Ishikawa (cell line): ENCODE measurements around the gene DCLRE1B.

Experiments
- CEBPB ChIP-seq: IDR thresholded peaks from 2 replicates; pipeline ENCODE4 v1.6.1; 2012
- CREB1 ChIP-seq: IDR thresholded peaks from 2 replicates; pipeline ENCODE4 v1.6.1; 2012; ENCODE audit warnings: low read depth
- EGR1 ChIP-seq: IDR thresholded peaks from 2 replicates; pipeline ENCODE4 v1.6.1; 2012
- EP300 ChIP-seq: IDR thresholded peaks from 2 replicates; pipeline ENCODE4 v1.6.1; 2012; ENCODE audit warnings: borderline replicate concordance
- FOXM1 ChIP-seq: IDR thresholded peaks from 2 replicates; pipeline ENCODE4 v1.6.1; 2012; ENCODE audit warnings: low read depth, borderline replicate concordance
- MAX ChIP-seq: IDR thresholded peaks from 2 replicates; pipeline ENCODE4 v1.6.1; 2012
- NFIC ChIP-seq: IDR thresholded peaks from 2 replicates; pipeline ENCODE4 v1.6.1; 2012
- RAD21 ChIP-seq: IDR thresholded peaks from 2 replicates; pipeline ENCODE4 v1.6.1; 2012; ENCODE audit warnings: low read depth
- REST ChIP-seq: IDR thresholded peaks from 2 replicates; pipeline ENCODE4 v1.6.1; 2012; ENCODE audit warnings: low read depth, mild to moderate bottlenecking
- TAF1 ChIP-seq: IDR thresholded peaks from 2 replicates; pipeline ENCODE4 v1.6.1; 2012; ENCODE audit warnings: low read depth, mild to moderate bottlenecking
- TCF12 ChIP-seq: IDR thresholded peaks from 2 replicates; pipeline ENCODE4 v1.6.1; 2012; ENCODE audit warnings: low read depth
- TEAD4 ChIP-seq: IDR thresholded peaks from 2 replicates; pipeline ENCODE4 v1.6.1; 2012
- USF1 ChIP-seq: IDR thresholded peaks from 2 replicates; pipeline ENCODE4 v1.6.1; 2012
- YY1 ChIP-seq: IDR thresholded peaks from 2 replicates; pipeline ENCODE4 v1.6.1; 2012; ENCODE audit warnings: low read depth
- ZBTB7A ChIP-seq: IDR thresholded peaks from 2 replicates; pipeline ENCODE4 v1.6.1; 2012; ENCODE audit warnings: low read depth

Gene DCLRE1B

DNA sequence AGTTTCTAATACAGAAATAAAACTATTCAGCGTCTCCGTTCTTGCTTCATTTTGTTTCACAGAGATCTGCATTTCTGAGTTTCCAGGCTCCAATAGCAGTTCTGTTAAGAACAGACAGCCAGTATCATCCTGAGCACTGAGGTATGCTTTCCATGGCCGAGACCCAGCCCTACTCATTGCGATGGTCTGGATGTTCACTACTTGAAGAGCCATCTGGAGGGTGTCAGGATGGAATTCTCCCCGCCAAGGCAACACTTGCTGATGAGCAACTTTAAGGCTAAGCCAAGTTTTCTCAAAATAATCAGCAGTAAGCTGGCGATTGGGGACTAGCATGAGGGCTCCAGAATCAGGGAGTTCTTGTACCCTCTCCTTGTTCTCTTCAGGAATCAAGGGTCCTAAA lies 10.0 kb upstream of the DCLRE1B start:
- TF ChIP-seq EP300 (no peak), CEBPB (no peak), REST (no peak)

- TF ChIP-seq USF1 (no peak), YY1 (no peak), TAF1 (no peak)
Measured at GRCh38 chr1:113895961-113896360, 9.2 kb upstream of the DCLRE1B start.

- TF ChIP-seq EP300 (no peak), TCF12 (no peak), EGR1 (no peak), CEBPB (no peak), TAF1 (no peak), YY1 (no peak), MAX (no peak), RAD21 (no peak), FOXM1 (no peak), REST (no peak), ZBTB7A (no peak), NFIC (no peak), USF1 (no peak)
Measured at GRCh38 chr1:113898241-113898814, 6.8 kb upstream of the DCLRE1B start.

DNA sequence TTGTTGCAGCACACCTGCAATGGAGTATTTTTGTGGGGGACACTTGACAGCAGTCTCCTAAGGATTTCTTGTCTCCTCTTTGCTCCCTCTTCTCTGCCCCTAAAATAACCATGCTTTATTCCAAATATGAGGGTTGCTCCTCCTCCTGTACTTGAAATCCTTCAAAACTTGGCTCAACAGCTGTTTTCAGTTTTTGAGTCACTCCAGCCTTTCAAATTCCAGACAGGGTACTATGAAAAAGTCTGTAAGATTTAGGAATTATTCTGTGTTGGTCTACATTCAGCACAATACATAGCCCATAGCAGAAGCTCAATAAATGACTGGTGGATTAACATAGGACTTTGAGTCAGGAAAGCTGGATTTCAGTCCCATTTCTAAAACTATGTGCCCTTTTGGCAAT lies 6.0 kb upstream of the DCLRE1B start:
- TF ChIP-seq MAX, result no peak
- no peak for TF ChIP-seq EP300
- no peak for TF ChIP-seq NFIC
- no peak for TF ChIP-seq TCF12
- TF ChIP-seq CEBPB, result no peak
- no peak for TF ChIP-seq CREB1
- no peak for TF ChIP-seq YY1
- no peak for TF ChIP-seq FOXM1
- no peak for TF ChIP-seq REST
- TF ChIP-seq TEAD4, result no peak
- TF ChIP-seq RAD21, result no peak
- no peak for TF ChIP-seq TAF1
- no peak for TF ChIP-seq EGR1
- no peak for TF ChIP-seq ZBTB7A

DNA sequence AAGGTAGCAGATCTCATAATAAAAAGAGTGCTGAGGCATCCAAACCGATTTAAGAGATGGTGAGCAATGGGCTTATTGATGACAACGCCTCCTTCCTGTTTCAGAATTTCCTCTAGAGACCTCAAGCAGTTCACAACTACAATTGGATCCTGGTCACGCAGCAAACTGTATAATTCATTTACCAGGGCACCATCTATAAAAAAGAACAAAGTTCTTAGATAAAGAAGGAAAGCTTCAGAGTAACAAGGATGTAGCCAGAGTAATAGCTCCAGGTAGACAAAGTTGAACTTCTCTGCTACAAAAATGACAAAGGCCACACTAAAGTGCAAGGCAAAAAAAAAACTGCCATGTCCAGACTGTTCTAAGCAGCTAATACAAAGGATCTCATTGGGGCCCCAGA lies 3.9 kb upstream of the DCLRE1B start:
- TF ChIP-seq REST (no peak), TAF1 (no peak), RAD21 (no peak), EP300 (no peak), CEBPB (no peak), TEAD4 (no peak), EGR1 (no peak), MAX (no peak), YY1 (no peak), ZBTB7A (no peak)
